ENCODE measurements around the gene TACC2. TPM values are rescaled to one million over a fixed set of nuclear protein-coding genes. Genes with fewer than 3 reads are reported as not detected.
A peak's percentile ranks its signal among the peaks of the same experiment; 100 is the strongest.
"Not testable (repeated sequence)": the region's sequence is repeated elsewhere in the genome, so short reads cannot be mapped to it uniquely, and the experiment has no call there.

Gene TACC2
- total RNA-seq, 1 donor from 2014 or later, result 13.4 TPM

- H3K36me3 ChIP-seq (ENCODE audit: control insufficient read depth, insufficient read depth, low read length), result no peaks in the 10 kb centered on the region
- FAIRE-seq (no peak), DNase-seq (ENCODE audit: low read depth) (peak; percentile 80)
- peak overlapping the region; percentile 42 for H3K4me3 ChIP-seq (ENCODE audit: low read depth, low read length)
- TF ChIP-seq CTCF (IDR thresholded peaks at IDR 0.05; ENCODE audit: insufficient read depth, low read length, severe bottlenecking), result no peak
- H3K27me3 ChIP-seq (ENCODE audit: control insufficient read depth, insufficient read depth, low read length), result peaks cover 4% of the 10 kb centered on the region
Measured at GRCh38 chr10:122019414-122019975, 30.5 kb downstream of the TACC2 start.

GRCh38 chr10:122020226-122020625 lies 31.3 kb downstream of the TACC2 start:
- peak overlapping the region; percentile 42 for H3K4me3 ChIP-seq (ENCODE audit: low read depth, low read length)
- DNase-seq (ENCODE audit: low read depth) (no peak), FAIRE-seq (no peak)
- H3K36me3 ChIP-seq (ENCODE audit: control insufficient read depth, insufficient read depth, low read length), result no peaks in the 10 kb centered on the region
- TF ChIP-seq CTCF (IDR thresholded peaks at IDR 0.05; ENCODE audit: insufficient read depth, low read length, severe bottlenecking), result no peak
- peaks cover 4% of the 10 kb centered on the region for H3K27me3 ChIP-seq (ENCODE audit: control insufficient read depth, insufficient read depth, low read length)

GRCh38 chr10:122021379-122021778 lies 32.4 kb downstream of the TACC2 start:
- peaks cover 4% of the 10 kb centered on the region for H3K27me3 ChIP-seq (ENCODE audit: control insufficient read depth, insufficient read depth, low read length)
- TF ChIP-seq CTCF (IDR thresholded peaks at IDR 0.05; ENCODE audit: insufficient read depth, low read length, severe bottlenecking), result no peak
- FAIRE-seq (no peak), DNase-seq (ENCODE audit: low read depth) (no peak)
- H3K36me3 ChIP-seq (ENCODE audit: control insufficient read depth, insufficient read depth, low read length), result no peaks in the 10 kb centered on the region
- no peak overlapping the region for H3K4me3 ChIP-seq (ENCODE audit: low read depth, low read length)

- no peaks in the 10 kb centered on the region for H3K36me3 ChIP-seq (ENCODE audit: control insufficient read depth, insufficient read depth, low read length)
- TF ChIP-seq CTCF (IDR thresholded peaks at IDR 0.05; ENCODE audit: insufficient read depth, low read length, severe bottlenecking), result no peak
- H3K27me3 ChIP-seq (ENCODE audit: control insufficient read depth, insufficient read depth, low read length), result peaks cover 3% of the 10 kb centered on the region
- H3K4me3 ChIP-seq (ENCODE audit: low read depth, low read length), result no peak overlapping the region
- DNase-seq (ENCODE audit: low read depth) (no peak), FAIRE-seq (peak; percentile 76)
Measured at GRCh38 chr10:122021828-122022227, 32.9 kb downstream of the TACC2 start.

- TF ChIP-seq CTCF (IDR thresholded peaks at IDR 0.05; ENCODE audit: insufficient read depth, low read length, severe bottlenecking), result no peak
- H3K27me3 ChIP-seq (ENCODE audit: control insufficient read depth, insufficient read depth, low read length), result peaks cover 2% of the 10 kb centered on the region
- no peak overlapping the region for H3K4me3 ChIP-seq (ENCODE audit: low read depth, low read length)
- no peaks in the 10 kb centered on the region for H3K36me3 ChIP-seq (ENCODE audit: control insufficient read depth, insufficient read depth, low read length)
- no peak for FAIRE-seq
- DNase-seq (ENCODE audit: low read depth), result no peak
Measured at GRCh38 chr10:122022276-122022675, 33.3 kb downstream of the TACC2 start.

- not testable (repeated sequence) for H3K4me3 ChIP-seq (ENCODE audit: low read depth, low read length); H3K27me3 ChIP-seq (ENCODE audit: control insufficient read depth, insufficient read depth, low read length); H3K36me3 ChIP-seq (ENCODE audit: control insufficient read depth, insufficient read depth, low read length); DNase-seq (ENCODE audit: low read depth); FAIRE-seq
Measured at GRCh38 chr10:122023257-122023656, 34.3 kb downstream of the TACC2 start.
